HepG2 (cell line): ENCODE measurements around the gene LAMA5. TPM values are rescaled to one million over a fixed set of nuclear protein-coding genes. Genes with fewer than 3 reads are reported as not detected.

ENCODE experiments used
- ATAC-seq: fragments of 200-7000 bp; cut with Tn5 transposase; 3 replicates; pipeline ENCODE4 v1.9.1; 2020; ENCODE audit warnings: mild to moderate bottlenecking, moderate library complexity
- BruUV-seq: library from RNA; stranded (reverse); fragments of 400-500 nt; replicated peaks from 2 replicates; lab custom pipeline; 2021; lab: Mats Ljungman, UMichigan
- CTCF ChIA-PET: fragments of 300-600 bp; formaldehyde crosslinking; extraction: SDS; loops from one replicate; lab custom pipeline; 2021; ENCODE audit warnings: low total read pairs, inconsistent platforms, low intra/inter-chr PET ratio; lab: Yijun Ruan, JAX
- POLR2A ChIA-PET: fragments of 350-600 bp; sonication (Branson Sonifier 250); formaldehyde crosslinking; loops from one replicate; lab custom pipeline; 2020; ENCODE audit warnings: antibody characterized with exemption, inconsistent platforms; lab: Yijun Ruan, JAX
- DNase-seq: peaks from one replicate; pipeline ENCODE4 v3.0.0-alpha.2; 2015; ENCODE audit warnings: low spot score
- FAIRE-seq: peaks from 3 replicates; lab custom pipeline; 2011; peaks lifted over from hg19 to GRCh38; lab: Jason Lieb, UNC
- H2AFZ ChIP-seq: one replicate; pipeline ENCODE4 v1.6.1; 2011; ENCODE audit warnings: low read length, inconsistent platforms
- H3K27ac ChIP-seq: fragments of 300-600 bp; 3 replicates; pipeline ENCODE4 v1.8.0; 2011; ENCODE audit warnings: mixed run types, mild to moderate bottlenecking, mixed read lengths, low read length, inconsistent platforms; ENCODE audit not compliant: insufficient read depth; ENCODE audit errors: extremely low read length
- H3K27me3 ChIP-seq, 2 experiments: fragments of 200-600 bp in 1 of 2; 2 replicates in 1 of 2; 3 replicates in 1 of 2; pipeline versions ENCODE4 v1.6.0 to v1.8.0; 2011; ENCODE audit warnings: low read length in 2 of 2, mild to moderate bottlenecking in 2 of 2, moderate library complexity in 2 of 2, inconsistent platforms in 1 of 2; ENCODE audit not compliant: insufficient read depth in 2 of 2, control insufficient read depth in 1 of 2
- H3K36me3 ChIP-seq, 2 experiments: fragments of 200-600 bp in 1 of 2; replicated peaks in 1 of 2; 2 replicates in 1 of 2; 3 replicates in 1 of 2; pipeline versions ENCODE4 v1.5.1 to v1.8.0; 2011; ENCODE audit warnings: low read length in 2 of 2, inconsistent platforms in 1 of 2; ENCODE audit not compliant: insufficient read depth in 2 of 2, control insufficient read depth in 1 of 2
- H3K4me1 ChIP-seq: 2 replicates; pipeline ENCODE4 v1.5.1; 2012; ENCODE audit warnings: low read length, inconsistent platforms; ENCODE audit not compliant: insufficient read depth
- H3K4me2 ChIP-seq: 2 replicates; pipeline ENCODE4 v1.6.0; 2011; ENCODE audit warnings: low read depth, low read length, inconsistent platforms
- H3K4me3 ChIP-seq, 3 experiments: fragments of 200-600 bp in 1 of 3; sonication (generic), shearing (Covaris generic) in 1 of 3; replicated peaks in 1 of 3; 2 replicates each; pipeline ENCODE4 v1.5.1; 2011 to 2016; ENCODE audit warnings: low read length in 3 of 3, inconsistent platforms in 2 of 3, low read depth in 2 of 3, mild to moderate bottlenecking in 2 of 3, control low read depth in 1 of 3, mixed read lengths in 1 of 3; ENCODE audit not compliant: insufficient read depth in 1 of 3
- H3K79me2 ChIP-seq: one replicate; pipeline ENCODE4 v1.6.1; 2011; ENCODE audit warnings: low read length, inconsistent platforms; ENCODE audit not compliant: insufficient read depth
- H3K9ac ChIP-seq: 2 replicates; pipeline ENCODE4 v1.6.0; 2011; ENCODE audit warnings: mild to moderate bottlenecking, low read depth, low read length, inconsistent platforms; ENCODE audit not compliant: insufficient read depth
- H3K9me3 ChIP-seq: 2 replicates; pipeline ENCODE4 v1.5.1; 2012; ENCODE audit warnings: mild to moderate bottlenecking, low read length
- H4K20me1 ChIP-seq: 2 replicates; pipeline ENCODE4 v1.6.0; 2011; ENCODE audit warnings: inconsistent platforms, mild to moderate bottlenecking, low read length, moderate library complexity; ENCODE audit not compliant: insufficient read depth
- POLR2G ChIP-seq: fragments of 200-400 bp; formaldehyde crosslinking; IDR thresholded peaks from 2 replicates; pipeline ENCODE4 v1.6.1; 2018; ENCODE audit warnings: mild to moderate bottlenecking, low read depth, low read length, moderate library complexity
- RFX3 ChIP-seq: IDR thresholded peaks from 2 replicates; pipeline ENCODE4 v1.6.1; 2016; ENCODE audit warnings: missing biosample characterization, missing genetic modification reagents
- SP4 ChIP-seq: sonication (generic); formaldehyde crosslinking; IDR thresholded peaks from 2 replicates; pipeline ENCODE4 v1.8.1; 2023; ENCODE audit warnings: mild to moderate bottlenecking, missing genetic modification reagents
- ZBTB40 ChIP-seq, 2 experiments: fragments of 450-650 bp in 1 of 2; sonication (generic) in 1 of 2; formaldehyde crosslinking in 1 of 2; IDR thresholded peaks; 2 replicates each; pipeline versions ENCODE4 v1.6.1 to v1.8.0; 2016 to 2022; ENCODE audit warnings: antibody characterized with exemption in 1 of 2, mild to moderate bottlenecking in 1 of 2, missing genetic modification reagents in 1 of 2
- ZNF281 ChIP-seq: sonication (generic); formaldehyde crosslinking; IDR thresholded peaks from 2 replicates; pipeline ENCODE4 v1.4.0; 2020; ENCODE audit warnings: missing genetic modification reagents, borderline replicate concordance
- ZNF333 ChIP-seq: sonication (generic); formaldehyde crosslinking; IDR thresholded peaks from 2 replicates; pipeline ENCODE4 v1.4.0; 2020; ENCODE audit warnings: mild to moderate bottlenecking, missing genetic modification reagents, borderline replicate concordance
- WGBS: methylation state at CpG from one replicate; pipeline ENCODE4 v1.1.6; 2017; ENCODE audit warnings: low lambda C conversion rate; 5-methylcytosine and 5-hydroxymethylcytosine counted together
- in situ Hi-C: cut with HindIII; loops from 2 replicates; pipeline ENCODE4 v1.10.0; 2017; ENCODE audit warnings: low pct_unique_long_range_greater_than_20kb; ENCODE audit not compliant: extremely low pct_ligation_motif_present
- intact Hi-C: fragments of 100-400 bp; cut with micrococcal nuclease; formaldehyde crosslinking; loops from one replicate; pipeline ENCODE4 v1.10.0; 2022; ENCODE audit not compliant: unreplicated experiment
- polyA plus RNA-seq, 8 experiments: library from polyadenylated mRNA; depleted of rRNA in 3 of 8; stranded (reverse) in 7 of 8; unstranded in 1 of 8; fragments of >200 nt; fragmentation: Illumina TruSeq in 4 of 8; extraction: Trizol in 4 of 8; gene quantifications; 2 replicates each; pipeline versions ENCODE4 v1.2.1 to v1.2.3, GENCODE V29; 2011 to 2016; ENCODE audit warnings: low read depth in 4 of 8, missing spikeins in 1 of 8, mixed read lengths in 1 of 8; ENCODE audit not compliant: insufficient read depth in 1 of 8
- total RNA-seq, 5 experiments: library from RNA; depleted of rRNA; stranded (reverse); fragments of >200 nt; fragmentation: Illumina TruSeq; extraction: Trizol; gene quantifications; 2 replicates each; pipeline ENCODE4 v1.2.3, GENCODE V29; 2016; ENCODE audit warnings: low read depth in 1 of 5

The LAMA5 gene
- total and polyA plus RNA-seq, 2 of the 13 experiments (the other 11 are each of a cell fraction or from before 2014, with no cell fraction given): 21.0 to 44.7 TPM

- TF ChIP-seq ZNF281 (CRISPR knock-in tag) (peak; percentile 80), RFX3 (CRISPR knock-in tag) (no peak), SP4 (CRISPR knock-in tag) (peak; percentile 45)
Measured at GRCh38 chr20:62370807-62371587, 3.9 kb upstream of the LAMA5 start (continued).

GRCh38 chr20:62370115-62370806 lies 3.1 kb upstream of the LAMA5 start:
- H3K4me3 ChIP-seq: peak overlapping the region; percentile 65 to 95 (median 91)
- TF ChIP-seq POLR2G: peak; percentile 57; the same call in 1 of the 2 replicates
- 0 out of 2 replicates have a peak, but pooled peaks have one; percentile 2 for TF ChIP-seq ZNF333
- no peak for TF ChIP-seq ZBTB40 (IDR thresholded peaks at IDR 0.05)
- TF ChIP-seq ZBTB40 (CRISPR knock-in tag; IDR thresholded peaks at IDR 0.05): no peak

More at GRCh38 chr20:62370115-62370806, 3.1 kb upstream of the LAMA5 start:
- no peaks in the 10 kb centered on the region for H3K36me3 ChIP-seq
- in situ Hi-C loops: no loop called here
- H3K27ac ChIP-seq: peak overlapping the region; percentile 95
- no peak overlapping the region for H2AFZ ChIP-seq
- intact Hi-C loops: loop anchor here (2.0 to 10.0 kb wide), 2 partner anchors 15 to 425 kb away; partner anchors contain the start of gene MRGBP
- DNase-seq: no peak
- BruUV-seq: TSS peak; percentile 37
- FAIRE-seq: peak; percentile 85
- H3K9ac ChIP-seq: peak overlapping the region; percentile 90
- no peaks in the 10 kb centered on the region for H3K27me3 ChIP-seq
- 5% methylated on average over 19 of the region's 19 CpGs for WGBS
- ChIA-PET CTCF (no interaction called here), POLR2A (interaction anchor here (0.6 to 10.1 kb wide), 16 partner anchors 12 to 1349 kb away, joined by 3 to 187 read pairs (median 4); partner anchors contain the start of genes ADRM1, MTG2, OSBPL2 and RPS21)
- H4K20me1 ChIP-seq: peaks cover 8% of the 10 kb centered on the region; the same call in 1 of the 2 replicates
- no peaks in the 10 kb centered on the region for H3K9me3 ChIP-seq
- H3K79me2 ChIP-seq: peaks cover 17% of the 10 kb centered on the region
- peak overlapping the region; percentile 97 for H3K4me2 ChIP-seq
- H3K4me1 ChIP-seq: peaks cover 75% of the 10 kb centered on the region
- peak; percentile 1 for ATAC-seq
